HPDE6-E6E7 (cell line): ENCODE data around the gene CCER1.
A peak's percentile ranks its signal among the peaks of the same experiment; 100 is the strongest.
"Not testable (repeated sequence)": the region's sequence is repeated elsewhere in the genome, so short reads cannot be mapped to it uniquely, and the experiment has no call there.

ENCODE experiments used
- DNase-seq: peaks from one replicate; pipeline ENCODE4 v3.0.0; 2011; ENCODE audit warnings: missing footprints; ENCODE audit errors: extremely low spot score

Gene CCER1

GRCh38 chr12:90954921-90955320, at the start of gene CCER1:
Gene CCER1, minus strand, starts transcription at chr12:90955176. Its CDS starts 434 bp downstream, at chr12:90954742.
- no peak for DNase-seq

GRCh38 chr12:91003737-91004136, 48.8 kb upstream of the CCER1 start:
- DNase-seq: no peak

- no peak for DNase-seq
These were observed 46.3 kb upstream of the CCER1 start for GRCh38 chr12:91001306-91001705.

- DNase-seq: no peak
These were observed 45.0 kb upstream of the CCER1 start for GRCh38 chr12:90999966-91000365.

GRCh38 chr12:90999527-90999926, 44.6 kb upstream of the CCER1 start:
- no peak for DNase-seq

- DNase-seq: no peak
These were observed 40.0 kb upstream of the CCER1 start for GRCh38 chr12:90995010-90995409.

GRCh38 chr12:90991952-90992465, 37.0 kb upstream of the CCER1 start:
- DNase-seq: no peak

GRCh38 chr12:90990611-90991010, 35.6 kb upstream of the CCER1 start:
- DNase-seq: no peak

- no peak for DNase-seq
These were observed 34.7 kb upstream of the CCER1 start for GRCh38 chr12:90989686-90990111.

- no peak for DNase-seq
These were observed 32.5 kb upstream of the CCER1 start for GRCh38 chr12:90987520-90987919.

- no peak for DNase-seq
These were observed 32.1 kb upstream of the CCER1 start for GRCh38 chr12:90987101-90987500.

- not testable (repeated sequence) for DNase-seq
These were observed 30.4 kb upstream of the CCER1 start for GRCh38 chr12:90985331-90985730.

GRCh38 chr12:90984114-90984513, 29.1 kb upstream of the CCER1 start:
- no peak for DNase-seq

GRCh38 chr12:90982170-90982569, 27.2 kb upstream of the CCER1 start:
- no peak for DNase-seq

GRCh38 chr12:90979951-90980350, 25.0 kb upstream of the CCER1 start:
- no peak for DNase-seq

- DNase-seq: no peak
These were observed 24.0 kb upstream of the CCER1 start for GRCh38 chr12:90979019-90979418.

- DNase-seq: peak; percentile 34
These were observed 23.3 kb upstream of the CCER1 start for GRCh38 chr12:90978117-90978770.

GRCh38 chr12:90977224-90977623, 22.2 kb upstream of the CCER1 start:
- no peak for DNase-seq

GRCh38 chr12:90974286-90974685, 19.3 kb upstream of the CCER1 start:
- DNase-seq: no peak

- DNase-seq: no peak
These were observed 17.2 kb upstream of the CCER1 start for GRCh38 chr12:90972226-90972625.

- DNase-seq: no peak
These were observed 15.9 kb upstream of the CCER1 start for GRCh38 chr12:90970911-90971310.

- no peak for DNase-seq
These were observed 15.5 kb upstream of the CCER1 start for GRCh38 chr12:90970471-90970870.

GRCh38 chr12:90969851-90970250, 14.9 kb upstream of the CCER1 start:
- DNase-seq: no peak

GRCh38 chr12:90969346-90969745, 14.4 kb upstream of the CCER1 start:
- no peak for DNase-seq
